ENCODE results near the gene VSIG8.

VSIG8 gene

DNA sequence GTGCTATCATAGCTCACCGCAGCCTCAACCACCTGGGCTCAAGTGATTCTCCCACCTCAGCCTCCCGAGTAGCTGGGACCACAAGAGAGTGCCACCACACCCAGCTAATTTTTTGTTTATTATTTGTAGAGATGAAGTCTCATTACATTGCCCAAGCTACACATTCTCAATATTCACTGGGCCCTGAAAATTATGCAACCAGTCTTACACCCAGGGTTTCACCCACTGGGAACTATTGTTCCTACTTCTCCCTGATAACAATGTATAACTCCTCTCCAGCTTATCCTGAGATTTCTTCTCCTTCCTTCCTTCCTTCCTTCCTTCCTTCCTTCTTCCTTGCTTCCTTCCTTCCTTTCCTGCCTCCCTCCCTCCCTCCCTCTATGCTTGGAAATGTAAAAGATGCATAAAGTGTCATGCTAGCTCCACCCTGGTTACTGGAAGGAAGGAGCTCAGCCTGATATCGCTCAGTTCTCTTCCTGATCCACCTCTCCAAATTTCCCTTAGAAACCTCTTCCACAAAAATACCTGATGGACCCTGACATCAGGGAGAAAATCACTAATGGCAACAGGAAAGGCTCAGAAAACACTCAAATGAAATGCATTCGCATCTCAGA, 11.2 kb upstream of the VSIG8 start:
- H3K4me3 ChIP-seq (ENCODE audit: low read depth, low read length) = no peak overlapping the region
- TF ChIP-seq, protein P1, sequence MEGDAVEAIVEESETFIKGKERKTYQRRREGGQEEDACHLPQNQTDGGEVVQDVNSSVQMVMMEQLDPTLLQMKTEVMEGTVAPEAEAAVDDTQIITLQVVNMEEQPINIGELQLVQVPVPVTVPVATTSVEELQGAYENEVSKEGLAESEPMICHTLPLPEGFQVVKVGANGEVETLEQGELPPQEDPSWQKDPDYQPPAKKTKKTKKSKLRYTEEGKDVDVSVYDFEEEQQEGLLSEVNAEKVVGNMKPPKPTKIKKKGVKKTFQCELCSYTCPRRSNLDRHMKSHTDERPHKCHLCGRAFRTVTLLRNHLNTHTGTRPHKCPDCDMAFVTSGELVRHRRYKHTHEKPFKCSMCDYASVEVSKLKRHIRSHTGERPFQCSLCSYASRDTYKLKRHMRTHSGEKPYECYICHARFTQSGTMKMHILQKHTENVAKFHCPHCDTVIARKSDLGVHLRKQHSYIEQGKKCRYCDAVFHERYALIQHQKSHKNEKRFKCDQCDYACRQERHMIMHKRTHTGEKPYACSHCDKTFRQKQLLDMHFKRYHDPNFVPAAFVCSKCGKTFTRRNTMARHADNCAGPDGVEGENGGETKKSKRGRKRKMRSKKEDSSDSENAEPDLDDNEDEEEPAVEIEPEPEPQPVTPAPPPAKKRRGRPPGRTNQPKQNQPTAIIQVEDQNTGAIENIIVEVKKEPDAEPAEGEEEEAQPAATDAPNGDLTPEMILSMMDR (IDR thresholded peaks at IDR 0.05; ENCODE audit: control insufficient read depth, extremely low read depth, insufficient read depth) = no peak
- no peak for DNase-seq (ENCODE audit: low read depth)

DNA sequence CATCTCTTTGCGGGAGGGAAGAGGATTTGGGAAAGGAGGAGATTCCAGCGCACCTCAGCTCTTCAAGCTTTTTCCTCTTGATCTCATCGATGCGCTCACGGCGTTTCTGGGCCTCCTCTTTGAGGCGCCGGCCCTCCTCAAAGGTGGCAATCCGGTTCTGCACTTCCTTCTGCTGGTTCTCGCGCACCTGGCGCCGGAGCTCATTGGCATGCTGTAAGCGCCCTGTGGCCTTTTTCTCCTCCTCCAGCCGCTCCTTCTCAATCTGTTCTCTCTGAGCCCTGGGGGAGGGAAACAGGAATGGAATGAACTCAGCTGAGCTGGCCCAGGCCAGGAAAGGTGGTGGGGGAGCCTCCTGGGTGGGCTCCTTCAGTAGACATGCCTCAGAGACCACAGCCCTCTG, 10.4 kb upstream of the VSIG8 start:
- DNase-seq (ENCODE audit: low read depth) = no peak
- TF ChIP-seq, protein P1 (IDR thresholded peaks at IDR 0.05; ENCODE audit: control insufficient read depth, extremely low read depth, insufficient read depth) = no peak
- no peak overlapping the region for H3K4me3 ChIP-seq (ENCODE audit: low read depth, low read length)

DNA sequence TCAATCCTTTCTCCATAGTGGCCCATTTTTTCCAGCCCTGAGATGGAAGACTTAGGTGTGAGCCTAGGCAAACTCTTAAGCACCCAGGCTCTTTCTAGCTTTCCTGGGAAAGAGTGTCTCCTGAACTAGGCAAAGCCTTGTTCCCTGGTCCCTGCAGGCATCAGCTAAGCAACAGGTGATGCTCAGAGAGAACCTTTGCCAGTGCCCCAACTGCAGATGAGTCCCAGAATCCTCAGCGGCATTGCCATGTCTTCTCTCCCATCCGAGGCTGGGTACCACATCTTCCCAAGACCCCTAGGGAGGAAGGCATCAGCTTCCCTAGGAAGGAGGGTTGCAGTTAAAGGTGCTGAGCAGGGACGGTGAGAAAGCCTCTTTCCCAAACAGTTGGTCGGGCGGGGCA, 8.2 kb upstream of the VSIG8 start:
- TF ChIP-seq, protein P1 (IDR thresholded peaks at IDR 0.05; ENCODE audit: control insufficient read depth, extremely low read depth, insufficient read depth) = no peak
- H3K4me3 ChIP-seq (ENCODE audit: low read depth, low read length) = no peak overlapping the region
- DNase-seq (ENCODE audit: low read depth) = no peak

DNA sequence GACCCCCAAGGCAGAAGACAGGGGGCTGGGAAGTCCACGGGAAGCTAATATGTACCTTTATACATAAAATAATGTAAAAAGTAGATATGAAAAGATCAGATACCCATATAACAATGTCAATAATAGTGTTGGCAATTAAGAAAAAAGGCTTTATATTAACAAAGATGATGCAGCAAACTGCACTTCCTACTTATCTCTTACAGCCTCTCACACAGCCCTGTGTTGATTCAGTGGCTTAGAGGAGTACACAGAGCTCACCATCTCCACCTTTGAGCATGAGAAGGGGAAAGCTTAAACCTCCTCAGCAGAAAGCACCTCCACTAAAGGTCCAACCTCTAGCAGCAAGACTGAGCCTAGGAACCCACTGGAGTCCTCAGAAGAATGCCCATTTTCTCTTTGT, 7.2 kb upstream of the VSIG8 start:
- TF ChIP-seq, protein P1 (IDR thresholded peaks at IDR 0.05; ENCODE audit: control insufficient read depth, extremely low read depth, insufficient read depth) = no peak
- no peak overlapping the region for H3K4me3 ChIP-seq (ENCODE audit: low read depth, low read length)
- no peak for DNase-seq (ENCODE audit: low read depth)

DNA sequence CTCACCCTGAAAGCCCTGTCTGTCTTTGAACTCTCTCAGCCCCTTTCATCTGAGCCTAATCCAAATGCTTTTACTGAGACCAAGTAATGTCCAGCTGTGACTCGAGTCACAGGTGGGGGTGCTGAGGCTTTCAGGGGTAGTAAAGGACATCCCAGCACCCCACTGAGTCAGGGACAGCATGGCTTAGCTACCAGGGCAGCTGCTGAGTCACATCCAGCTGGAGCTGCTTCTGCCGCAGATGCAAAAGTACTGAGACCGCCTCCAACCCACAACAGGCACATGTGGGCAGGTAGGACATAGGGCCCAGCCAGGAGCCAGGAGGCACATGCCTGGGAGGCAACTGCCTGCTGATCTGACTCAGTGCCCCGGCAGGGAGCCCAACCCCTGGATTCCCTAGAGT, 6.7 kb upstream of the VSIG8 start:
- no peak overlapping the region for H3K4me3 ChIP-seq (ENCODE audit: low read depth, low read length)
- TF ChIP-seq, protein P1 (IDR thresholded peaks at IDR 0.05; ENCODE audit: control insufficient read depth, extremely low read depth, insufficient read depth) = no peak
- DNase-seq (ENCODE audit: low read depth) = no peak

DNA sequence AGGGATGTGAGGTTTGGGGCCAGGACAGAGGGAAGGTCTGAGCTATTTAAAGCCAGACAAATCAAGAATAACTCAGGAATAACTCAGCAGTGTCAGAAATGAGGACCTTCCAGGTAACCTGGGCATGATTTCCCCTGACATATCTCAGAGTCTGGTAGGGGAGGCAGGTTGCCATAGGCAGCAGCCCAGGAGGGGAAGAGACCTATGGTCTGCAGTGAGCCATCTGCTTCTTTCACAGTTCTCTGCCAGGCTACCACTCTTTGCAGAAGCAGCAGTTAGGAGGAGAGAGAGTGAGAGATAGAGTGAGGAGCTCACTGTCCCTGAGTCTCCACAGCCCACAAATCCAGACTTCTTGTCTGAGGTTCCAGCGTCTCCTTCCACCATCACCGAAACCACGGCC, 6.3 kb upstream of the VSIG8 start:
- TF ChIP-seq, protein P1 (IDR thresholded peaks at IDR 0.05; ENCODE audit: control insufficient read depth, extremely low read depth, insufficient read depth) = no peak
- no peak overlapping the region for H3K4me3 ChIP-seq (ENCODE audit: low read depth, low read length)
- DNase-seq (ENCODE audit: low read depth) = no peak

DNA sequence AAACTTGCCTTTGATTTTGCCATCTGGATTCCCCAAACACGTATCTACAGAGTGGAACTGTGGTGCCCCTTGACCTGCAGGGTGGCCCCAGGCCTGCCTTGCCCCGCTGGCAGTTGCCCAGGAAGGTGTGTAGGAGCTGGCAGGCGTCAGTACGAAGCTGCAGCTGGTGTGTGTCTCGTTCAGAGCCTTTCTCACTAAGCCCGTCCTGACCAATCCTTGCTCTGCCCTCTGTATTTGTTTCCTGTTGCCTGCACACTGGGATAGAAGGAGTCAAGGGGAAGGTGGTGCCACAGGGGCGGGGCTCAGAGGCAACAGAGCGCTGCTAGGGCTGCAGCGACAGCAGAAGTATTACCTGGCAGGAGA, 5.2 kb upstream of the VSIG8 start:
- DNase-seq (ENCODE audit: low read depth) = peak; percentile 78
- H3K4me3 ChIP-seq (ENCODE audit: low read depth, low read length) = no peak overlapping the region
- TF ChIP-seq, protein P1 (IDR thresholded peaks at IDR 0.05; ENCODE audit: control insufficient read depth, extremely low read depth, insufficient read depth) = no peak

Measured in LNCaP clone FGC (cell line).